Endothelial cell of umbilical vein (primary cell): Measurements from ENCODE around the gene CAPN8.

Source experiments
- POLR2A ChIP-seq: IDR thresholded peaks from 2 replicates; pipeline ENCODE4 v1.6.1; 2012; ENCODE audit warnings: low read depth, mild to moderate bottlenecking, control low read depth, low read length
- TF ChIP-seq, protein P1 (sequence below), 2 donors: IDR thresholded peaks; 1 replicate in 1 of 2; 2 replicates in 1 of 2; pipeline ENCODE4 v1.5.1; 2011; ENCODE audit warnings: low read length in 2 of 2, mild to moderate bottlenecking in 2 of 2, moderate library complexity in 2 of 2, control low read depth in 1 of 2, inconsistent platforms in 1 of 2, low read depth in 1 of 2; ENCODE audit not compliant: insufficient read depth in 1 of 2; ENCODE audit errors: extremely low read depth in 1 of 2

DNA sequence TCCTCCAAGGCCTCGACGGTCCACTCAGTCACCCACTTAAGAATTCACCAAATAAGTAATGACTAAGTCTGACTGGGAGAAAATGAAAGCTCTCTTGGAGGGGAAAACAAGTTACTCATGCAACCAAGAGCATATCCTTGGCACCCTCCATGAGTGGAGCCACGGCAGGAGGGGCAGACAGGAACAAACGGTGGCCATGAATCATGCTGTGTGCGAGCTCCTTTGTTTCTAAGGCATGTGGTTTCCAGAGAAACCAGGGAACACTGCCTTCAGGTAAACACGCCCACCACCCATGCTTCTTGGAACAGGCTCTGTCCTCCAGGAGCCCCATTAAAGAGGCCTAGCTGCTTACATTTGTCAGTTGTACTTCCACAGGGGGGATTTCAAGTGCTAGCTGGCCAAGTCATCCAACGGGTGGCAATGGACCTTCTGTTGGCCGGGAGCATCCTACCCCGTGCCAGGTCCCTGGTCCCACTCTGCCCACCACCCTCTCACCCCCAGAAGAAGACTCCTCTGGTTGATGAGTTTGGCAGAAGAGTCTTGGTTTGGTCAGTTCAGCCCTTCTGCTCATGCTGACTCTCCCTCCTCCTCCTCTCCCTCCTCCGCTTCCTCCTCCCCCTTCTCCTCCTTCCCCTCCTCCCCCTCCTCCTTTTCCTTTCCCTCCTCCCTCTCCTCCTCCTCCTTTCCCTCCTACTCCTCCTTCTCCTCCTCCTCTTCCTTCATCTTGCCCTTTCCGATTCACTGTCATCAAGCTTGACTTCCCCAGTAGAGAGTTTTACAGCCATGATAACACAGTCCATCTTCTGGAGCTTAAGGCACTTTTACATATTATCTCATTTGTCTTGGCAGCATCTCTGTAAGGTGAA is 164.7 kb downstream of the CAPN8 start:
- TF ChIP-seq, protein P1, sequence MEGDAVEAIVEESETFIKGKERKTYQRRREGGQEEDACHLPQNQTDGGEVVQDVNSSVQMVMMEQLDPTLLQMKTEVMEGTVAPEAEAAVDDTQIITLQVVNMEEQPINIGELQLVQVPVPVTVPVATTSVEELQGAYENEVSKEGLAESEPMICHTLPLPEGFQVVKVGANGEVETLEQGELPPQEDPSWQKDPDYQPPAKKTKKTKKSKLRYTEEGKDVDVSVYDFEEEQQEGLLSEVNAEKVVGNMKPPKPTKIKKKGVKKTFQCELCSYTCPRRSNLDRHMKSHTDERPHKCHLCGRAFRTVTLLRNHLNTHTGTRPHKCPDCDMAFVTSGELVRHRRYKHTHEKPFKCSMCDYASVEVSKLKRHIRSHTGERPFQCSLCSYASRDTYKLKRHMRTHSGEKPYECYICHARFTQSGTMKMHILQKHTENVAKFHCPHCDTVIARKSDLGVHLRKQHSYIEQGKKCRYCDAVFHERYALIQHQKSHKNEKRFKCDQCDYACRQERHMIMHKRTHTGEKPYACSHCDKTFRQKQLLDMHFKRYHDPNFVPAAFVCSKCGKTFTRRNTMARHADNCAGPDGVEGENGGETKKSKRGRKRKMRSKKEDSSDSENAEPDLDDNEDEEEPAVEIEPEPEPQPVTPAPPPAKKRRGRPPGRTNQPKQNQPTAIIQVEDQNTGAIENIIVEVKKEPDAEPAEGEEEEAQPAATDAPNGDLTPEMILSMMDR (IDR thresholded peaks at IDR 0.05; ENCODE audit: extremely low read depth in 1 of 2, insufficient read depth in 1 of 2, low read depth in 1 of 2, low read length in 2 of 2): no peak
- TF ChIP-seq POLR2A: no peak
